ENCODE results near the gene FOSB.

- no peak for TF ChIP-seq CTCF (conservative IDR thresholded peaks at IDR 0.05; ENCODE audit: low read depth in 2 of 2)
- TF ChIP-seq EZH2phosphoT487 (IDR thresholded peaks at IDR 0.05; ENCODE audit: unreplicated experiment), result no peak
- no peak for TF ChIP-seq EZH2 (IDR thresholded peaks at IDR 0.05; ENCODE audit: low read depth, unreplicated experiment)
Observed at GRCh38 chr19:45477186-45477585, 9.4 kb downstream of the FOSB start.

Data from GM23338 (cell line).